ENCODE data around the gene INVS. TPM values are rescaled to one million over a fixed set of nuclear protein-coding genes. Genes with fewer than 3 reads are reported as not detected.
A peak's percentile ranks its signal among the peaks of the same experiment; 100 is the strongest.
"Not testable (repeated sequence)": the region's sequence is repeated elsewhere in the genome, so short reads cannot be mapped to it uniquely, and the experiment has no call there.

Gene INVS
- total and polyA plus RNA-seq, 12 donors, result 1.6 to 8.0 (median 5.5) TPM

DNA sequence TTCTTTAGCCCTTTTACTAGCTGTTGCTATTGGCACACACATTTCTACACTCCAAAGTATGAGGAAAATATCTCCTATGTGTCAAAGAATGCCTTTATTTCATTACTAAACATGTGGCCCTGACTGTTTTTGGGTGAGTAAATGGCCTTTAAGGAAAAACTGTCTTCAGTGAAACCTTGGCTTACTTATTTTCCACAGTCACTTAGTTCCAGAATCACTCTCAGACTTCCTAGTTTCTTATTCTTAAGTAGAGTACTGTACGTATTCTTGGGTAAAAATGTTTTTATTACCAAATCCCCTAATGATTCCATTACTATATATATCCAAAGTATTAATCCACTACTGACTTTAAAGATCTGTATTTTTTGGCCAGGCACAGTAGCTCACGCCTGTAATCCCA, 27.8 kb upstream of the INVS start:
- TF ChIP-seq, protein P1, sequence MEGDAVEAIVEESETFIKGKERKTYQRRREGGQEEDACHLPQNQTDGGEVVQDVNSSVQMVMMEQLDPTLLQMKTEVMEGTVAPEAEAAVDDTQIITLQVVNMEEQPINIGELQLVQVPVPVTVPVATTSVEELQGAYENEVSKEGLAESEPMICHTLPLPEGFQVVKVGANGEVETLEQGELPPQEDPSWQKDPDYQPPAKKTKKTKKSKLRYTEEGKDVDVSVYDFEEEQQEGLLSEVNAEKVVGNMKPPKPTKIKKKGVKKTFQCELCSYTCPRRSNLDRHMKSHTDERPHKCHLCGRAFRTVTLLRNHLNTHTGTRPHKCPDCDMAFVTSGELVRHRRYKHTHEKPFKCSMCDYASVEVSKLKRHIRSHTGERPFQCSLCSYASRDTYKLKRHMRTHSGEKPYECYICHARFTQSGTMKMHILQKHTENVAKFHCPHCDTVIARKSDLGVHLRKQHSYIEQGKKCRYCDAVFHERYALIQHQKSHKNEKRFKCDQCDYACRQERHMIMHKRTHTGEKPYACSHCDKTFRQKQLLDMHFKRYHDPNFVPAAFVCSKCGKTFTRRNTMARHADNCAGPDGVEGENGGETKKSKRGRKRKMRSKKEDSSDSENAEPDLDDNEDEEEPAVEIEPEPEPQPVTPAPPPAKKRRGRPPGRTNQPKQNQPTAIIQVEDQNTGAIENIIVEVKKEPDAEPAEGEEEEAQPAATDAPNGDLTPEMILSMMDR (IDR thresholded peaks at IDR 0.05), result no peak
- no peaks in the 10 kb centered on the region for H3K36me3 ChIP-seq
- no peak overlapping the region for H3K27ac ChIP-seq
- H3K4me1 ChIP-seq, result peaks cover 3 to 46% (median 17%) of the 10 kb centered on the region in 9 donors
- intact Hi-C loops (cut with DNase I), result no loop called here
- no peaks in the 10 kb centered on the region for H3K9me3 ChIP-seq
- H3K27me3 ChIP-seq, result no peaks in the 10 kb centered on the region
- WGBS, 2 donors, result 87 to 93% methylated on average over 2 of the region's 2 CpGs
- H3K4me3 ChIP-seq, result no peak overlapping the region
- no peak for DNase-seq
- ATAC-seq, result no peak

DNA sequence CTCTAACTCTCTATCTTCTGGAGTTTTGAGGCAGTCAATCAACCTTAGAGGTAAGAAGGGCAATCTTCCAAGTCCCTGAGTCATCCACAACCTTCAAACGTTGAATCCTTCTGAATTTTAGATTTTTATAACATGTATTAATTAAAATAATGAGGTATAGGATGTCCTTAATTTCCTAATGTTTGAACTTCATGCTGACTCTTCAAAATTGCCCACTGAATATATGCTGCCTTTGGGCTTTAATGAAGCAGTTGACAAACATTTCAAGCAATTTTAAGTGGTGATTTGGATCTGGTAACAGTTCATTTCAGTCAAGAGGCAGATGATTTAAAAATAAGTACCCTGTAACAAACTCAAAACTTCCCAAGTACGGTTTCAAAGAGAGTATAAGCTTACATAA, 26.2 kb upstream of the INVS start:
- H3K27me3 ChIP-seq, result no peaks in the 10 kb centered on the region
- no peaks in the 10 kb centered on the region for H3K36me3 ChIP-seq
- intact Hi-C loops (cut with DNase I), result no loop called here
- peaks cover 0 to 41% (median 12%) of the 10 kb centered on the region in 9 donors for H3K4me1 ChIP-seq
- TF ChIP-seq, protein P1 (IDR thresholded peaks at IDR 0.05), result no peak
- WGBS, 2 donors, result 59% methylated on average over 2 of the region's 2 CpGs
- DNase-seq (no peak), ATAC-seq (no peak)
- no peak overlapping the region for H3K27ac ChIP-seq
- no peaks in the 10 kb centered on the region for H3K9me3 ChIP-seq
- no peak overlapping the region for H3K4me3 ChIP-seq

DNA sequence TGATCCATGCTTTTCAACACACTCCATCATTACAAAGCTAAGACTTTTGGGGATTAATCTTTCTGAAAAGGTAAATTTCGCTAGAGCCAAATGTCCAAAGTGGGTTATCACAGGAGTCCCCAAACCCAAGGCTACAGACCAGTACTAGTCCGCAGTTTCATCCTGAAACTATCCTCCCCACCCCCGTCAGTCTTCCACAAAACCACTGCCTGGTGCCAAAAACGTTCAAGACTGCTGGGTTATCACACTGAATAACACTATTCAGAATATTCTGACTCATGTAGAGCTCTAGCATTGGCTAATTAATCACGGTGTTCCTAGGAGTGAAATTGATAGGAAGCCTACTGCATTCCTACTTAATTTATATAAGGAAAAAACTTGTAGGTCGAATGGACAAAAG, 24.9 kb upstream of the INVS start:
- no peak overlapping the region for H3K27ac ChIP-seq
- no peak overlapping the region for H3K4me3 ChIP-seq
- no peaks in the 10 kb centered on the region for H3K9me3 ChIP-seq
- DNase-seq, result no peak
- no peaks in the 10 kb centered on the region for H3K27me3 ChIP-seq
- peak in 2 of 8 donors; percentile 67 to 77 for ATAC-seq
- TF ChIP-seq, protein P1 (IDR thresholded peaks at IDR 0.05), result no peak
- H3K36me3 ChIP-seq, result no peaks in the 10 kb centered on the region
- H3K4me1 ChIP-seq, result peaks cover 0 to 46% (median 12%) of the 10 kb centered on the region in 9 donors
- intact Hi-C loops (cut with DNase I), result no loop called here
- 54 to 58% methylated on average over 6 of the region's 6 CpGs for WGBS, 2 donors

DNA sequence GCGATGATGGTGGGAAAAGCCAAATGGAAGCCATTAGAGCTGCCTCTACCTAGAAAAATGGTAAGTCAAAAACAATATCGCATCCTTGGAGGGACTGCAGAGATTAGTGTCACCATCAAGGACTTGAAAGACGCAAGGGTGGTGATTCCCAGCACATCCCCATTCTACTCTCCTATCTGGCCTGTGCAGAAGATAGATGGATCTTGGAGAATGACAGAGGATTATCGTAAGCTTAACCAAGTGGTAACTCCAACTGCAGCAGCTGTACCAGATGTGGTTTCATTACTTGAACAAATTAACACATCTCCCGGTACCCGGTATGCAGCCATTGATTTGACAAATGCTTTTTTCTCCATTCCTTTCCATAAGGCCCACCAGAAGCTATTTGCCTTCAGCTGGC, 24.1 kb upstream of the INVS start:
- Histone ChIP-seq H3K36me3 (no peaks in the 10 kb centered on the region), H3K27me3 (no peaks in the 10 kb centered on the region), H3K4me3 (no peak overlapping the region), H3K27ac (no peak overlapping the region), H3K9me3 (no peaks in the 10 kb centered on the region), H3K4me1 (peaks cover 0 to 46% (median 12%) of the 10 kb centered on the region in 9 donors)
- no peak for ATAC-seq
- 99% methylated on average over 6 of the region's 6 CpGs for WGBS, 2 donors
- intact Hi-C loops (cut with DNase I), result no loop called here
- TF ChIP-seq, protein P1 (IDR thresholded peaks at IDR 0.05), result no peak
- DNase-seq, result no peak

DNA sequence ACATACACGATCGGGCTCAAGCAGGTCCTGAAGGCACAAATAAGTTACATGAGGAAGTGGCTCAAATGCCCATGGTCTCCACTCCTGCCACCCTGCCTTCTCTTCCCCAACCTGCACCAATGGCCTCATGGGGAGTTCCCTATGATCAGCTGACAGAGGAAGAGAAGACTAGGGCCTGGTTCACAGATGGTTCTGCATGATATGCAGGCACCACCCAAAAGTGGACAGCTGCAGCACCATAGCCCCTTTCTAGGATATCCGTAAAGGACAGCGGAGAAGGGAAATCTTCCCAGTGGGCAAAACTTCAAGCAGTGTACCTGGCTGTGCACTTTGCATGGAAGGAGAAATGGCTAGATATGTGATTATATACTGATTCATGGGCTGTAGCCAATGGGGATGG, 22.8 kb upstream of the INVS start:
- H3K4me3 ChIP-seq; H3K36me3 ChIP-seq; H3K9me3 ChIP-seq; intact Hi-C loops (cut with DNase I); H3K27ac ChIP-seq; H3K27me3 ChIP-seq; DNase-seq; ATAC-seq: not testable (repeated sequence)
- peaks cover 0 to 51% (median 14%) of the 10 kb centered on the region in 9 donors for H3K4me1 ChIP-seq
- 97 to 98% methylated on average over 4 of the region's 4 CpGs for WGBS, 2 donors

Measured in heart right ventricle (tissue), 16 donors.